Activated CD8-positive, alpha-beta T cell treated with anti-CD3 and anti-CD28 coated beads for 36 hours (primary cell): ENCODE results near the gene SLC37A4. TPM values are rescaled to one million over a fixed set of nuclear protein-coding genes. Genes with fewer than 3 reads are reported as not detected.
"Not testable (repeated sequence)": the region's sequence is repeated elsewhere in the genome, so short reads cannot be mapped to it uniquely, and the experiment has no call there.

Experiments
- ATAC-seq: fragments of 200-7000 bp; cut with Tn5 transposase; one replicate; pipeline ENCODE4 v1.10.0; 2021; ENCODE audit warnings: mild to moderate bottlenecking, moderate library complexity
- CTCF ChIA-PET: fragments of 350-600 bp; sonication (Branson Sonifier 250); formaldehyde crosslinking; loops from one replicate; lab custom pipeline; 2021; ENCODE audit warnings: antibody characterized with exemption; lab: Charles Lee
- POLR2A ChIA-PET: fragments of 350-600 bp; sonication (Branson Sonifier 250); formaldehyde crosslinking; loops from one replicate; lab custom pipeline; 2021; ENCODE audit warnings: antibody characterized with exemption; lab: Charles Lee
- DNase-seq: peaks from one replicate; pipeline ENCODE4 v3.0.0-alpha.2; 2020
- H3K27ac Mint-ChIP-seq: one replicate; pipeline ENCODE4 v1.8.0; 2021; ENCODE audit warnings: mild to moderate bottlenecking, mixed read lengths
- H3K27me3 Mint-ChIP-seq: one replicate; pipeline ENCODE4 v1.8.0; 2021; ENCODE audit warnings: mixed read lengths
- H3K36me3 Mint-ChIP-seq: one replicate; pipeline ENCODE4 v1.8.0; 2021; ENCODE audit warnings: low read depth, mixed read lengths
- H3K4me1 Mint-ChIP-seq: one replicate; pipeline ENCODE4 v1.8.0; 2021; ENCODE audit warnings: low read depth, mixed read lengths
- H3K4me3 Mint-ChIP-seq: one replicate; pipeline ENCODE4 v1.8.0; 2021; ENCODE audit warnings: mild to moderate bottlenecking, moderate library complexity, mixed read lengths
- H3K9me3 Mint-ChIP-seq: one replicate; pipeline ENCODE4 v1.8.0; 2021; ENCODE audit warnings: mixed read lengths
- intact Hi-C: fragments of 100-400 bp; cut with micrococcal nuclease; formaldehyde crosslinking; loops from one replicate; pipeline ENCODE4 v1.10.0; 2022
- total RNA-seq, 2 experiments: library from RNA; stranded (reverse); gene quantifications; one replicate each; pipeline ENCODE4 v1.2.3, GENCODE V29; 2021
- TF ChIP-seq, protein P1 (sequence below): fragments of 200-600 bp; IDR thresholded peaks from one replicate; pipeline ENCODE4 v1.8.0; 2022; ENCODE audit warnings: antibody characterized with exemption, mild to moderate bottlenecking

SLC37A4 gene
- total RNA-seq, 2 experiments from 2014 or later = 32.4 to 35.2 TPM

DNA sequence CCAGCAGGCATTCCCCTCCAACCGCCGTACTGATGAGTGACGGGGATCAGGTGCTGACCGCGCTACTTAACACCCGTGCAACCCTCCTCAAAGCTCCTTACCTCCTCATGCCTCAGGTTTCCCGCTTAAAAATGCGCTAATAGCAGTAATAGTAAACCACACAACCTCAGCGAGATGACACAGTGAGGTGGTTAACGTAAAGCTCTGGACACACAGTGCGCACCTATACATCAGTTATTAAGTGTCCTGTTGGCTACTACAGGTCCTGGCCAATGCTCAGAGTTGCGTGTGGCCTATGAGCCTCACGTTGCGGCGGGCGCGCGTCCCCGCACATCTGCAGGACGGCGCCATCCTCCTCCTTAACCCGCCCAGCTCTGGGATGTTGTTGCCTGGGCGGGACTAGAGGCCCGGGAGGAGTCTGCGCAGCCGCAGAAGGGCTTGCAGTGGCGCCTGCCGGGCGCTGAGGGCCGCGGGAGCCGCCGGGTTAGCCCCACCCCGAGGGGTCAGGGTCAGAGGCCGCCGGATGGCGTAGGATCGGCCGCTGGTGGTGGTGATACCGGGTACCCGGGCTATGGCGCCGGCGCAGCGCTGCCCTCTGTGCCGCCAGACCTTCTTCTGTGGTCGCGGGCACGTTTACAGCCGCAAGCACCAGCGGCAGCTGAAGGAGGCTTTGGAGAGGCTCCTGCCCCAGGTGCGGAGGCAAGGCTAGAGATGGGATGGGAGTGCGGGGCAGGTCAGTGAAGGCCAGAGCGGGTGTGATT is 32.9 kb downstream of the SLC37A4 start, which contains the start of gene CENATAC:
CENATAC (plus strand) TSS at position 512 of the 761 bp plus-strand sequence; CDS start at position 572, 60 bp downstream.
- Mint-ChIP-seq H3K4me3 (peak within 1 kb of the TSS; percentile 97), H3K4me1 (peaks cover 31% of the 10 kb centered on the region), H3K9me3 (no peaks in the 10 kb centered on the region), H3K36me3 (peaks cover 47% of the 10 kb centered on the region), H3K27me3 (no peaks in the 10 kb centered on the region), H3K27ac (peak within 1 kb of the TSS; percentile 99)
- intact Hi-C loops = no loop called here
- ChIA-PET CTCF (interaction anchor here (1.0 to 1.3 kb wide), 5 partner anchors 38 to 308 kb away, joined by 3 to 4 read pairs (median 3); partner anchors contain the start of gene VPS11), POLR2A (interaction anchor here (0.7 to 5.1 kb wide), 23 partner anchors 13 to 306 kb away, joined by 3 to 106 read pairs (median 4); partner anchors contain the start of genes DDX6, HMBS, RPS25 and SLC37A4)
- peak; percentile 97 for DNase-seq
- TF ChIP-seq, protein P1, sequence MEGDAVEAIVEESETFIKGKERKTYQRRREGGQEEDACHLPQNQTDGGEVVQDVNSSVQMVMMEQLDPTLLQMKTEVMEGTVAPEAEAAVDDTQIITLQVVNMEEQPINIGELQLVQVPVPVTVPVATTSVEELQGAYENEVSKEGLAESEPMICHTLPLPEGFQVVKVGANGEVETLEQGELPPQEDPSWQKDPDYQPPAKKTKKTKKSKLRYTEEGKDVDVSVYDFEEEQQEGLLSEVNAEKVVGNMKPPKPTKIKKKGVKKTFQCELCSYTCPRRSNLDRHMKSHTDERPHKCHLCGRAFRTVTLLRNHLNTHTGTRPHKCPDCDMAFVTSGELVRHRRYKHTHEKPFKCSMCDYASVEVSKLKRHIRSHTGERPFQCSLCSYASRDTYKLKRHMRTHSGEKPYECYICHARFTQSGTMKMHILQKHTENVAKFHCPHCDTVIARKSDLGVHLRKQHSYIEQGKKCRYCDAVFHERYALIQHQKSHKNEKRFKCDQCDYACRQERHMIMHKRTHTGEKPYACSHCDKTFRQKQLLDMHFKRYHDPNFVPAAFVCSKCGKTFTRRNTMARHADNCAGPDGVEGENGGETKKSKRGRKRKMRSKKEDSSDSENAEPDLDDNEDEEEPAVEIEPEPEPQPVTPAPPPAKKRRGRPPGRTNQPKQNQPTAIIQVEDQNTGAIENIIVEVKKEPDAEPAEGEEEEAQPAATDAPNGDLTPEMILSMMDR = no peak
- peak; percentile 97 for ATAC-seq

DNA sequence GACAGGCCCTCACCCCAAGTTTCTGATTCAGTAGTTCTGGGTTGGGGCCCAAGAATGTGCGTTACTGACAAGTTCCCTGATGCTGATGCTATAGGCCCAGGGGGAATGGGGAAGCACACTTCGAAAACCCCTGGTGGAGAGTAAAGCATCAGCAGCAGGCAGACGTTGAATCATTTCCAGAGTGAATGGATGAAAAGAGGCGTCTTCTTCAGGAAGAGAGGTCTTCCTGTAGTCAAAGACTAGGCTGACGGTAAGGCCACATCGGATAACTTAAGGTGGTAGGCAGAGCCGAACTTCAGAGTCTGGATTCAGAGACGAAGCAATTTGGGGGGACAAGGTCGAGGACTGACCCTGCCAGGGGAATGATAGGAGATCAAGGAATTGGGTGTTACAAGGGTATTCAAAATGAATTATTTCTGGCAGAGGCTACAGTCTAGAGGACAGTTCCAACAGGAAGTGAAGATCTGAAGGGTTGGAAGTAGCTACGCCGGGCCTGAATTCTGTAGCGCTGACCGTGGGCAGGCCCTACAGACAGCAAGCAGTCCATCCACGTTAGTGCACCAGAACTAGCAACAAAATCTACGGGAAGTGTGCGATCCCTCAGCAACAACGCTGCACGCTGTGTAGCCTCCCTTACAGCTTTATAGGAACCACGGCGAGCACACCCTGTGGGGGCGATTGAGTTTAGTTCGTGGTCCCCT is 33.6 kb downstream of the SLC37A4 start:
- Mint-ChIP-seq H3K9me3 (no peaks in the 10 kb centered on the region), H3K27ac (peak overlapping the region; percentile 99), H3K27me3 (no peaks in the 10 kb centered on the region), H3K4me1 (peaks cover 31% of the 10 kb centered on the region), H3K4me3 (peak overlapping the region; percentile 97), H3K36me3 (peaks cover 43% of the 10 kb centered on the region)
- TF ChIP-seq, protein P1 = peak; percentile 63
- POLR2A ChIA-PET = interaction anchor here (0.7 to 5.1 kb wide), 22 partner anchors 13 to 305 kb away, joined by 3 to 106 read pairs (median 4); partner anchors contain the start of genes DDX6, HMBS, RPS25 and SLC37A4
- DNase-seq (peak; percentile 66), ATAC-seq (peak; percentile 38)
- intact Hi-C loops = no loop called here
- CTCF ChIA-PET = interaction anchor here (1.0 to 1.3 kb wide), 6 partner anchors 38 to 307 kb away, joined by 3 to 4 read pairs (median 3); partner anchors contain the start of gene VPS11

DNA sequence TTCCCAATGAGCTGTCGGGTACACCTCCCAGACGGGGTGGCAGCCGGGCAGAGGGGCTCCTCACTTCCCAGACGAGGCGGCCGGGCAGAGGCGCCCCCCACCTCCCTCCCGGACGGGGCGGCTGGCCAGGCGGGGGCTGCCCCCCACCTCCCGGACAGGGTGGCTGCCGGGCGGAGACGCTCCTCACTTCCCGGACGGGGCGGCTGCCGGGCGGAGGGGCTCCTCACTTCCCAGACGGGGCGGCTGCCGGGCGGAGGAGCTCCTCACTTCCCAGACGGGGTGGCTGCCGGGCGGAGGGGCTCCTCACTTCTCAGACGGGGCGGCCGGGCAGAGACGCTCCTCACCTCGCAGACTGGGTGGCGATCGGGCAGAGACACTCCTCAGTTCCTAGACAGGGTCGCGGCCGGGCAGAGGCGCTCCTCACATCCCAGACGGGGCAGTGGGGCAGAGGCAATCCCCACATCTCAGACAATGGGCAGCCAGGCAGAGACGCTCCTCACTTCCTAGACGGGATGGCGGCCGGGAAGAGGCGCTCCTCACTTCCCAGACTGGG is 39.1 kb downstream of the SLC37A4 start:
- intact Hi-C loops, POLR2A ChIA-PET, H3K4me3 Mint-ChIP-seq, H3K27me3 Mint-ChIP-seq, ATAC-seq, H3K27ac Mint-ChIP-seq, DNase-seq, H3K9me3 Mint-ChIP-seq, CTCF ChIA-PET, H3K4me1 Mint-ChIP-seq: not testable (repeated sequence)
- peaks cover 14% of the 10 kb centered on the region for H3K36me3 Mint-ChIP-seq

DNA sequence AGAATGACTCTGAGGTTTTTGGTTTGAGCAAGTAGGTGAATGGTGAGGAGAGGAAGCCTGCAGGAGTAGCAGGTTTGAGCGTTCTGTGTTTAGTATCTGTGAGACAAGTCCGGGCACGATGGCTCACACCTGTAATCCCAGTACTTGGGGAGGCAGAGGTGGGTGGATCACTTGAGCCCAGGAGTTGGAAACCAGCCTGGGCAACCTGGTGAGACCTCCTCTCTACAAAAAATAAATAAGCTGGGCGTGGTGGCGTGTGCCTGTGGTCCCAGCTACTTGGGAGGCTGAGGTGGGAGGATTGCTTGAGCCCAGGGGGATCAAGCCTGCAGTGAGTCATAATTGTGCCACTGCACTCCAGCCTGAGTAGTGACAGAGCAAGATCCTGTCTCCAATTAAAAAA is 42.4 kb downstream of the SLC37A4 start:
- Mint-ChIP-seq H3K4me3 (no peak overlapping the region), H3K36me3 (peaks cover 4% of the 10 kb centered on the region), H3K27ac (no peak overlapping the region), H3K9me3 (no peaks in the 10 kb centered on the region), H3K27me3 (no peaks in the 10 kb centered on the region), H3K4me1 (no peaks in the 10 kb centered on the region)
- intact Hi-C loops = no loop called here
- TF ChIP-seq, protein P1 = no peak
- ATAC-seq = no peak
- CTCF ChIA-PET = no interaction called here
- POLR2A ChIA-PET = no interaction called here
- DNase-seq = no peak

DNA sequence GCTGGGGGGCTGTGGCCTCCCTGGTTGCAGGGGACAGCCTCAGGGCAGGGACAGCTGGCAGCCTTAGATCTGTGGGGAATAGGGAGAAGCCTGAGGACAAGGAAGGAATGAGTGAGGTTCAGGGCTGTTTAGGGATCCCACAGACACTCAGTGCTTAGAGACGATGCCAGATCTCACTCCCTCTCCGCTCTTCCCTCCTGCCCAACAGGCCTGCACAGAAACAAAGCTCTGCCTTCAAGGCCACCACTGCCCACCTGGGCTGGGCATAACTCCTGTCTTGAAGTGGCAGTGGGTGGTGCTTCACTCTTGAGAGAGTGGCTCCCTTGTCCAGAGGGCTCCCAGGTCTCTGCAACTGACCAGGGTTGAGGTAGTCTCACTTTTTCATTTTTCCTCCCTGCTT is 45.9 kb downstream of the SLC37A4 start:
- ATAC-seq (no peak), DNase-seq (no peak)
- ChIA-PET CTCF (interaction anchor here (0.6 to 1.2 kb wide), 2 partner anchors 55 to 326 kb away, joined by 3 to 4 read pairs; no protein-coding TSS in a partner anchor), POLR2A (interaction anchor here (1.0 kb wide), 2 partner anchors 12 to 90 kb away, joined by 4 read pairs; no protein-coding TSS in a partner anchor)
- H3K27ac Mint-ChIP-seq = no peak overlapping the region
- H3K36me3 Mint-ChIP-seq = no peaks in the 10 kb centered on the region
- H3K27me3 Mint-ChIP-seq = no peaks in the 10 kb centered on the region
- intact Hi-C loops = no loop called here
- no peak overlapping the region for H3K4me3 Mint-ChIP-seq
- H3K4me1 Mint-ChIP-seq = no peaks in the 10 kb centered on the region
- TF ChIP-seq, protein P1 = no peak
- no peaks in the 10 kb centered on the region for H3K9me3 Mint-ChIP-seq

DNA sequence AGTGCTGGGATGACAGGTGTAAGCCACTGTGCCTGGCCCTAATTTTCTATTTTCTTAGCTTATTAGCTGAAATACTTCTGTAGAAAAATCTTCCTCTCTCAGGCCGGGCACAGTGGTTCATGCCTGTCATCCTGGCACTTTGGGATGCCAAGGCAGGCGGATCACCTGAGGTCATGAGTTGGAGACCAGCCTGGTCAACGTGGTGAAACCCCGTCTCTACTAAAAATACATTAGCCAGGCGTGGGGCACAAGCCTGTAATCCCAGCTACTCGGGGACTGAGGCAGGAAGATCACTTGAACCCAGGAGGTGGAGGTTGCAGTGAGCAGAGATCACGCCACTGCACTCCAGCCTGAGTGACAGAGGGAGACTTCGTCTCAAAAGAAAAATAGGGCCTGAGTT is 46.3 kb downstream of the SLC37A4 start:
- POLR2A ChIA-PET = interaction anchor here (1.0 kb wide), 1 partner anchor 89 kb away, joined by 4 read pairs; no protein-coding TSS in a partner anchor
- ATAC-seq, H3K36me3 Mint-ChIP-seq, intact Hi-C loops, H3K4me3 Mint-ChIP-seq, DNase-seq, H3K27ac Mint-ChIP-seq, H3K4me1 Mint-ChIP-seq, H3K9me3 Mint-ChIP-seq, H3K27me3 Mint-ChIP-seq: not testable (repeated sequence)
- CTCF ChIA-PET = interaction anchor here (1.2 kb wide), 1 partner anchor 325 kb away, joined by 4 read pairs; no protein-coding TSS in a partner anchor
